Measurements from ENCODE around the gene HNRNPUL2. TPM values are rescaled to one million over a fixed set of nuclear protein-coding genes. Genes with fewer than 3 reads are reported as not detected.
"Not testable (repeated sequence)": the region's sequence is repeated elsewhere in the genome, so short reads cannot be mapped to it uniquely, and the experiment has no call there.

HNRNPUL2 gene
- total RNA-seq, 1 experiment from 2014 or later: 9.3 TPM

DNA sequence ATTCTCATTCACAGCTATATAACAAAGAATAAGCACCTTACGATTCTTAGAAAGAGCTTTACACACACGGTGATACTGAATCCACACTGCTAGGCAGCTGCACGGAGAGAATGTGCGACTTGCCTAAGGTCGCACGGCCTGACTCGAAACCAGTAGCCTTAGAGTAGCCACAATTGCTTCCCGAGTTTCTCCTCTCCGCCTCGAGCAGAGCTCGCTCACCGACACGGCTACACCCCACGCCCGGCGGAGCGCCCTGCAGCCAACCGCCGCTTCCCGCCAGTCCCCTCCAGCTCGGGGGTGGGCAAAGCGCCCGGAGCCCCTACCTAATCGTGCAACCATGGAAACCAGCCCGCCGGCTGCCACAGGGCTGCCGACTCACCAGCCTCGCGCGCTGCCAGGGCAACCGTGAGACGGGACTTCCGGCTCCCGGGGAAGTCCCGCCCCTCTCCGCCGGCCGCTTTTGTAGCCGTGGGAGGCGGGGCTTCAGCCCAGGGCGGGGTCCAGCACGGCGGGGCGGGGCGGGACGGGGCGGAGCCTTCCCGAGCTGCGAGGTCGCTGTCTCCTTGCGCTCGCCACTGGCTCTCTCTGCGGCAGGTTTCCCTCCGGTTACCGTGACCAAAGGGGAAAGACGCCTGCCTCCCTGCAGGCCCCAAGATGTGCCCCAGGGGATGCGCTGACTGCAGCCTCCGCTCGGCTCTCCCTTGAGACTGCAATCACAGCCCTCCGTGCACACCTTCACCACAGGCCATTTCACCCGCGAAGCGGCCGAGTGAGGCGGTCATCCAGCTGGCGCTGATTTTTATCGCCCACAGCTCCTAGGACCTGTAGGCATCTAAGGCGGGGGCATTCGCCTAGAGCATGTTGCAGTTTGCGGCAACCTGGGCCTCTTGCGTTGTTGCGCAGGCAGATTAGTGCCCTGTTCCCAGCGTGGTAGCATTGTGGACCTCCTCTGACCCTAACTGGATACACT is 21.1 kb downstream of the HNRNPUL2 start:
- DNase-seq (ENCODE audit: low read depth): peak; percentile 90

DNA sequence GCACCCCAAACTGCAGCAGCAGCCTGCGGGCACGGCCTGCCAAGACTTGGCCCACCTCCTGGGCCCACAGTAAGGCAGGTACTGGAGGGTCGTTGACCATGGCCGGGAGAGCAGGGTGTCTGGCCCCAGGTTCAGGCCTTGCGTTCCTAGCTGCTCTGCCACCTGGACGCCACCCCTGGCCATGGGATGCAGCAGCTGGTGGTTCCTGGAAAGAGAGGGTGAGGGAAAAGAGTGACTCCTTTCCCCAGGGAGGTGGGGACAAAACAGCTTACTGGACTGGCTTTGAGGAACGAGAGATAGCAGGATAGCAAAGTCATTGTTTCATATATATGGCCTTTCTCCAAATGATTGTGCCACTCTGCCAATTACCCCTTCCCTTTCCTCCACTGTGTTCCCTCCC is 21.8 kb downstream of the HNRNPUL2 start:
- no peak for DNase-seq (ENCODE audit: low read depth)

DNA sequence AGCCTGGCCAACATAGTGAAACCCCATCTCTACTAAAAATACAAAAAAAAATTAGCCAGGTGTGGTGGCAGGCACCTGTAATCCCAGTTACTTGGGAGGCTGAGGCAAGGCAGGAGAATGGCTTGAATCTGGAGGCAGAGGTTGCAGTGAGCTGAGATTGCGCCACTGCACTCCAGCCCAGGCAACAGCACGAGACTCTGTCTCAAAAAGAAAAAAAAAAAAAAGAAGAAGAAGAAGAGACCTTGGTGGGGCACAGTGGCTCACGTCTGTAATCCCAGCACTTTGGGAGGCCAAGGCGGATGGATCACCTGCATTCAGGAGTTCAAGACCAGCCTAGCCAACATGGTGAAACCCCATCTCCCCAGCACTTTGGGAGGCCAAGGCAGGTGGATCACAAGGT is 23.3 kb downstream of the HNRNPUL2 start:
- not testable (repeated sequence) for DNase-seq (ENCODE audit: low read depth)

DNA sequence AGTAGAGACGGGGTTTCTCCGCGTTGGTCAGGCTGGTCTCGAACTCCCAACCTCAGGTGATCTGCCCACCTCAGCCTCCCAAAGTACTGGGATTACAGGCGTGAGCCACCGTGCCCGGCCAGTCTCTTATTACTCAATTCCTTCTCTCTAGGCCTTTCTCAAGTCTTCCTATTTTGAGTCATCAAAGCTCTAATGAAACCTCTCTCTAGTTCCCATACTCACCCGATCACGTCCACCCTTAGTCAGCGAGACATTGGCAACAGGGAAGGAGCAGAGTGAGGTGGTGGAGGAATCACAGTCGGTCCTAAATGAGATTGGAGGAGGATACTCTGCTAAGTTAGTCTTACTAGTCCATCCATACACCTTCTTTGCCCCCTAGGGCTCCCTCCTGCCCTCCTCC is 25.0 kb downstream of the HNRNPUL2 start:
- DNase-seq (ENCODE audit: low read depth): no peak

DNA sequence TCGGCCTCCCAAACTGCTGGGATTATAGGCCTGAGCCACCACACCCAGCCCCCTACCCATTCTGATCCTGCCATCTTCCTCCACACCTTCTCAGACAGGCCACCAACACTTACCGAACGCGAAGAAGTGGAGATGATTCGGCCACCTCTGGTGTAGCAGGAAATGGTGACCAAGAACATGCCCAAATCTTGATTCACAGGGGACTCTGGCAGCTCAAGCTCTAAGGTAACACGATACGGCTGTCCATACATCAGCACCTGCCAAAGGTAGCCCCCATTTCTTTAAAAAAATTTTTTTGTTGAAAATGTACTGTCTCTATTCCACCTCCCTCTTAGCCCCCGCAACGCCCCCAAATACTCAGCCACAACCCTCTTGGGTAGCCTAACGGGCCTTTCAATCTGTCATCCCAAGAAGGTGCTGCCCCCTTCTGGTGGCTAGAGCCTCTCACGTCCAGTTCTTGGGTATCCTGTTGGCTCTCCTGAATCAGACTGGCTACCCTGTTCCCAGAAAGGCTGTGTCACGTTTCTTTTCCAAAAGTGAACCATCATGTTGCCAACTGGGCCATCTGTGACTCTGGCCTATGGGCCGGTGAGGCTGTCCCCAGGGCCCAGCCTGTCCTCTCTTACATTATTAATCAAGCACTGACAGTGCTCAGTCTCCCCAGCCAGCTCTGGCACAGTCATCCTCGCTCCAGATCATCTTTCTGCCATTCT is 32.6 kb downstream of the HNRNPUL2 start:
- peak; percentile 62 for DNase-seq (ENCODE audit: low read depth)

DNA sequence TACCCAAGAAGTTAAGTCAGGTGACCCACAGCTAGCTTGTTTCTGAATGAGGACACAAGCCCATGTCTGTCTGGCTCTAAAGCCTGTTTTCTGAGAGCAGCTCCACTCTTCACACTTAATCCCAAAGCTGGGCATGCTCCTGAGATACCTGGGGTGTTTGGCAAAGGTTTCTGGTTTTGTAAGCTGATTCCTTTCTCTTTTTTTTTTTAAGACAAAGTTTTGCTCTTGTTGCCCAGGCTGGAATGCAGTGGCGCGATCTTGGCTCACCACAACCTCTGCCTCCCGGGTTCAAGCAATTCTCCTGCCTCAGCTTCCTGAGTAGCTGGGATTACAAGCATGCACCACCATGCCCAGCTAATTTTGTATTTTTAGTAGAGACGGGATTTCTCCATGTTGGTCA is 33.6 kb downstream of the HNRNPUL2 start:
- not testable (repeated sequence) for DNase-seq (ENCODE audit: low read depth)

DNA sequence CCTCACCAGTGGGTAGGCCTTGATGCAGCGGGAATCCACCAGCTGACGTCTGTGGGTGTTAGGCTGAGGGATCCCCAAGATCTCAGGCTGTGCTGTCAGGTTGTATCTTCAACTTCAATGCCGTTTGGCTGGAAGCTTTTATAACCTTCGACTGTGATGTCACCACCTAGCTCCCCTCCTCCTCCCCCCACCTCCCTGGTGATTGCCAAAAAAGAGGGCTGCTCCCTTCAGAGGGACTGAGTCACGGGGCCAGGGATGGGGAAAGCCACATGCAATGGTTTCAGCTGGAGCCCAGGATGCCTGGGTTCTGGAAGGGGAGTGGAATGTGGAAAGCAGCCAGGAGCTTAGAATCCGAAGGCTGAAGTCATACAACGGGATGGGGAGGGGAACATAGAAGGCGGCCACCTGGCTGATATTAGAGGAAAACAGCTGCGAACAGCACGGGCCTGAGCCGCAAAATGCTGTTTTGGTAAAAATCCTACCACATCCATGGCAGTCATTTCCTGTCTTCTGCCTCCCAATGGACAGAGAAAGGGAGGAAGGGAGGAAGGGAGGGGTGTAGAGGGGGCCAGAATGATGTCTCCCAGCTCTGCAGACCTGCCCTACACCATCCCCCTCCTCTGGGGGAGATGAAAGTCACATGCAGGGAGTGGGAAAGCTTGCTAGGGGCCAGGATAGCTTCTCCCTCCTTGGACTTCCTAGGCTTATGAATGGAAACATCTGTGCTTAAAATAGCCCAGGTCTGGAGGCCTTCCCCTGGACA is 37.7 kb downstream of the HNRNPUL2 start, which contains the start of gene LRRN4CL:
Gene LRRN4CL, minus strand, starts transcription at position 110 of the 763 bp plus-strand sequence. CDS start 1,022 bp downstream, outside the sequence.
- DNase-seq (ENCODE audit: low read depth): peak; percentile 69

DNA sequence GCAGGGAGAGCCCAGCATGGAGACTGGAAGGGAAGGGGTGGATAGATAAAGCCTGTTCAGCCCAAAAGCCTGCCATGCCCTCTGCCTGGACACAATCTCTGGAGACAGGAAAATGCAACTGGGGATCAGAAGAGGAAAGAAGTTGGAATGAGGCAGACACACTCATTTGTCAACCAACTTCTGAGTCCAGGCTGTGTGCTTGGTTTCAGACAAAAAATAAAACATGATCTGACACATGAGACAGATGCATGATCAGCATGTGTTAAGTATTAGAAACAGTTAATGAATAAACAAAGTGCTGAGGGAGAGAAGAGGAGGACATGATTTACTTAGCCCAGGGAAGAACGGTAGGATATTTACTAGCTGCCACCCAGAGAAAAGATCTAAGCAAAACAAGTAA is 38.8 kb downstream of the HNRNPUL2 start:
- no peak for DNase-seq (ENCODE audit: low read depth)

DNA sequence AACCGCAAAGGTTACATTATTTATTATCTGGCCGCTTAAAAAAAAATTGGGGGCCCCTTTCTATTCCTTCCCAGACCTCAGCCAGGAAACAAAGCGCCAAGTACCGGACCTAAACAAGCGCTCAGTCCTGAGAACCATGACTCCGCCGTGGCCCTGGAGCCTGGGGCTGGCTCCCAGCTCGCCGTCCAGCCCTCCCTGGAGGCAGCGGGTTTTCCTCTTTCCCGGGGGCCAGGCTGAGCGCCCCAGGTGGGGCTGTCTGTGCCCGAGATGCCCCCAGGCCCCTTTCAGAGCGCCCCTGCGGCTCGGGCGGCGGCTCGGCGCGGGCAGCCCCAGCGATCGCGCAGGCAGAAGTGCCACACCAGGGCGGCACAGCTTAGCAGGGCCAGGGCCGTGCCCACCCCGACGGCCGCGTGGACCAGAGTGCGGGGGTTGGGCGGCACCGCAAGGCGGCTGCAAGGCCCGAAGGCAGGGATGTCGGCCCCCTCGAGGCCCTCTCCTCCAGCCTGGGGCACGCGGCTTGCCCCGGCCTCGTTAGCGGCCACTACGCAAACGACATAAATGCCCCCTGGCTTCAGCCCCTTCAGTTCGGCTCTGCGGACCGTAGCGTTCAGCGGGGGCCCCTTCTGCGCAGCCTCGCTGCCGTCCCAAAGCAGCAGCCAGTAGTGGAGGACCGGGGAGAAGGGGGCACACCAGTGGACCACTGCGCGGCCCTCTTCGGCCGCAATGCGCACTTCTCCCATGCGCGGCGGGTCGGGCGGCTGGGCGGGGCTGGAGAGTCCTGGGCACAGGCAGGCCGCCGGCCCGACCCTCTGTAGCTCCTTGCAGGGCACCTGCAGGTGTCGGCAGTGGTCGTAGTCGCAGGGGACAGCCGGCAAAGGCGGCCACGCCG is 39.5 kb downstream of the HNRNPUL2 start:
- no peak for DNase-seq (ENCODE audit: low read depth)

DNA sequence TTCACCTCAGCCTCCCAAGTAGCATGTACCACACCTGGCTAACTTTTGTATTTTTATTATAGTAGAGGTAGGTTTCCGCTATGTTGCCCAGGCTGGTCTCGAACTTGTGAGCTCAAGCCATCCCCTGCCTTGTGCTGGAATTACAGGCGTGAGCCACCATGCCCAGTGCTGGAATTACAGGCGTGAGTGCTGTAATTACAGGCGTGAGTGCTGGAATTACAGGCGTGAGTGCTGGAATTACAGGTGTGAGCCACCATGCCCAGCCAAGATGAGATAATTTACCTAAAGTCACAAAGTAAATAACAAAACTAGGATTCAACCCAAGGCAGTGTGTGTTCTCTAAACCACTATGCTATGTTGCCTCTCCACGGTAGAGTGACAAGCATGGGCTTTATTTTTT is 44.7 kb downstream of the HNRNPUL2 start:
- no peak for DNase-seq (ENCODE audit: low read depth)

DNA sequence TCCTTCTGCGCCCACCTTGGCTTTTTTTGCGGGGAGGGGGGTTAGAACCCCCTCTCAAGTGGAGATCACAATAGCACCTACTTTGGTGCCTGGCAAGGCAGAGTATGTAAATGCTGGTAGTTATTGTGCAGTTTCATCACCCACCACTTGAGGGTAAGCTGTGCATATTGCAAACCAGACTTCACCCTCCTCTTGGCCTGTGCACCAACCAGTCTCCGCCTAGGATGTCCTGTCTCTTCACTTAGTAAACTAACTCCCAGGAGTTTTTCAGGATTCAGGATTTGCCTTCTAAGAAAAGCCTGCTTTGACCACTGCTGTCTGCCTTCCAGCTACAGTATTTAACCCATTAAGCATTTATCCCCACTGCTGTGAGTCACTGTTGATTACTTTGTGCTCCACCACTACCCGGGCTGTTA is 46.4 kb downstream of the HNRNPUL2 start:
- peak; percentile 78 for DNase-seq (ENCODE audit: low read depth)

DNA sequence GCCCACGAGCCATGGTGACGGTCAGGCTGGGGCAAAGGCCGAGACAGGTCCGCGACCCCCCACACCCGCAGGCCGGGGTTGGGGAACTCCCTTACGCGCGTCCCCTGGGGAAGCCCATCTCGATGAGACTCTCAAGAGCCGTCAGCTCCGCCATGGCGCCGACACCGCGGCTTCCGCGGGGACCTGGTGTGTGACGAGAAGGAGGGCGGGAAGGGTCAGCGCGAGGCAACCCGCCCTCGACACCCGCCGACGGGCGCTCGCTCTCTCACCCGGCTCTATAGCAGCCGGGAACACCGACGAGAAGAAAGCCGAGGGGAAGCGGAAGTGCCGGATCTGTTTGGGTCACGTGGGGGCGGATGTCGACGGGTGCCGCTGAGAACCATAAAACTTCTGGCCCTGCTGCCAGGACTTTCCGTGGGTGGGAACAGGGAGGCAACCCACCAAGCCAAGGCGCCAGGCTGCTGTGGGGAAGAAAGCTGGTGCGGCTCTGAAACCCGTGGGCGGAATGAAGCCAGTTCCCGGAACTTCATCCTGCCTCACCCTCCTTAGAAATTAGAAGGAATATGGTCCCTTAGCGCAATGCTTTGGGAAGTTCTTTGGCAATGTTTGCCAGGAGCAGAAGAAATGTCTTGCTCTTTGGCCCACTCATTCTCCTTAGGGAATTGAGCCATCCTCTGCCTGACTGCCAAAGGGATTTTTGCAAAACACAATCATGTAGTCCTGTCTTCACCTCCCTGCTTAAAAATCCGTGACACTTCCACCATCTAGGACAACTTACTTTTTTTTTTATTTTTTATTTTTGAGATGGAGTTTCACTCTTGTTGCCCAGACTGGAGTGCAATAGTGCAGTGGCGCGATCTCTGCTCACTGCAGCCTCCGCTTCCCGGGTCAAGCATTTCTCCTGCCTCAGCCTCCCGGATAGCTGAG is 48.2 kb downstream of the HNRNPUL2 start, which contains the start of gene UBXN1:
Gene UBXN1, minus strand, starts transcription at position 304 of the 927 bp plus-strand sequence. Its CDS starts 150 bp downstream, at position 154.
- peak; percentile 86 for DNase-seq (ENCODE audit: low read depth)

DNA sequence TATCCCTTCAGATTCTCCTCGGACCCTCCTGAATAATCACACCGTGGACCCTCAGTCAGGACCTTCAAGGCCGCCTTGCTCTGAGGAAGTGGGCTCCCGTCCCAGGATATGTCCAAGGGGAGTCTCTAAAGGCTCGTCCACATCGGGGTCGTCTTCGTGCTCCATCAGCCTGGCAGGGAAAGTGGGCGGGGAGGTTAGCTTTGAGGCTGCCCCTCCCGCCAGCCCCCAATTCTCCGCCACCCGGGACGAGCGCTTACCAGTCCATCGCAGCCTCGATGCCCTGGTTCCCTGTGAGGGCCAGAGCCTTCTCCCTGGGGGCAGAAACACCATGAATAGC is 48.9 kb downstream of the HNRNPUL2 start:
- DNase-seq (ENCODE audit: low read depth): no peak

DNA sequence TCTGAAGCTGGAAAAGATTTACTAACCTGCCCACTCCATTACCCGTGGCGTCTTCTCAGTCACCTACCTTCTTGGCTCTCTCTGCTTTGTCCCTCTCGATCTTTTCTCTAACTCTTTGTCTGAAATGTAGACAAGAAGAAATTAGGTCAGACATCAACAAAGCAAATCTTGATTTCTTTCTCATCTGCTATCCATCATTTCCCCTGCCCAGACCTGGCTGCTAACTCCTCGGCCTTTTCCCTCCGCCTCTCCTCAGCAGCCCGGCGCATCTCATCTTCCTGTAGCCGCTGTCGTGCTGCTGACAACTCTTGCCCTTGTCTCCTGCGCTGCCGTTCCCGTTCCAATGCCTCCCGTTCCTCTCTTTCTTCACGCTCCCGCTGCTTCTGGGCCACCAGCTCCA is 49.5 kb downstream of the HNRNPUL2 start:
- no peak for DNase-seq (ENCODE audit: low read depth)

DNA sequence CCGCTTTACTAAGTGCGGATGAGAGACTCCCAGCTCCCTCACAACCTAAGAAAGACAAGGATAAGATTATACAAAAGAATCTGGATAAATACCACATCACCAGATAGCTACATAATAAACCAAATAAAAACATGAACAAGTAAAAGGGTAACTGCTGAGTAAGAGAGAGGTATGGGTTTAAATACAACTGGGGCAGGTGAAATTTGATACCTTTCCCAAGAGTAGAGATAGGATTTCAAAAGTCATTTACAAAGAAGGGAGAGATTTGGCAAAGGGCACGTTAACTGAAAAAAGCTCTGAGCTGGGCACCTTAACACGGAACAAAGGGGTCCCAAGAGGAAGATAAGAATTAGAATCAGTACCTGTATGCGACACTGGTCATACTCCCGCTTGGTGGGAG is 50.1 kb downstream of the HNRNPUL2 start:
- DNase-seq (ENCODE audit: low read depth): no peak

DNA sequence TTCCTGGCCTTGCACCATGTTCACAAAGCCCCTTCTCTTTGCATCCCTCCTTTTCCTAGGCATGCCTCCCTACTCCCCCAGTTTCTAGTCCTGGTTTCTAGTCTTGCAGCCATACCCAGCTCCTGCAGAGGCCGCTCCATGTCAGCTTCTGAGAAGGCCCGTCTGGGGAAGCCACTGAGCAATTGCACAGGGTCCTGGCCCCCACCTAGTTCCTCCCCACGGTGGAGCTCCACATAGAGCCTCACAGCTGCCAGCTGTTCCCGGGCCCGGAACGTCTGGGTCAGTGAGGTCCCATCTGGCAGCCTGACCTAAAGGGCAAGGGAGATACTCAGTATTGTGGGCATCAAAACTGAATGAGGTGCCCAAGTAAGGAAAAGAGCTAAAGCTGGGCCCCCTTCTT is 50.6 kb downstream of the HNRNPUL2 start:
- no peak for DNase-seq (ENCODE audit: low read depth)

DNA sequence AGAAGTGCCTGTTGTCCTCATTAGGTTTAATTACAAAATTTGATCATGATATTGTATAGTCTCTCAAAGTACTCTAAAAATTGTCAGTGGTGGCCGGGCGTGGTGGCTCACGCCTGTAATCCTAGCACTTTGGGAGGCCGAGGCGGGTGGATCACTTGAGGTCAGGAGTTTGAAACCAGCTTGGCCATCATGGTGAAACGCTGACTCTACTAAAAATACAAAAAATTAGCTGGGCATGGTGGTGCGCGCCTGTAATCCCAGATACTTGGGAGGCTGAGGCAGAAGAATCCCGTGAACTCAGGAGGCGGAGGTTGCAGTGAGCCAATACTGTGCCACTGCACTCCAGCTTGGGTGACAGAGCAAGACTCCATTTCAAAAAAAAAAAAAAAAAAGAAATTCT is 51.8 kb downstream of the HNRNPUL2 start:
- not testable (repeated sequence) for DNase-seq (ENCODE audit: low read depth)

DNA sequence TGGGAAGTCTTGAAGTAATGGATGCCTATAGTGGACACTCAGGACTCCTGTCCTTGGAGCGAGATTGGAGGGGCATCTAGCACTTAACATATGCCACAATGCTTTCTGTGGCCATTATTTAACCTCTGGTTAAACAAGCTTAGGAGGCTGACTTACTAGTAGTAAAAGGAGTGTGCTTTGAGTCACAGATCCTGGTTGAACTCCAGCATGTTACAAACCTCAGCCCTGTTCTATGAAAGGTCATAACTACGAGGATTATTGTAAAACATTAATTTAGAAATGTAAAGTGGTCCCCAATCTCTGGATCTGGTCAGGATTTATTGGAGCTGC is 54.1 kb downstream of the HNRNPUL2 start:
- DNase-seq (ENCODE audit: low read depth): no peak

DNA sequence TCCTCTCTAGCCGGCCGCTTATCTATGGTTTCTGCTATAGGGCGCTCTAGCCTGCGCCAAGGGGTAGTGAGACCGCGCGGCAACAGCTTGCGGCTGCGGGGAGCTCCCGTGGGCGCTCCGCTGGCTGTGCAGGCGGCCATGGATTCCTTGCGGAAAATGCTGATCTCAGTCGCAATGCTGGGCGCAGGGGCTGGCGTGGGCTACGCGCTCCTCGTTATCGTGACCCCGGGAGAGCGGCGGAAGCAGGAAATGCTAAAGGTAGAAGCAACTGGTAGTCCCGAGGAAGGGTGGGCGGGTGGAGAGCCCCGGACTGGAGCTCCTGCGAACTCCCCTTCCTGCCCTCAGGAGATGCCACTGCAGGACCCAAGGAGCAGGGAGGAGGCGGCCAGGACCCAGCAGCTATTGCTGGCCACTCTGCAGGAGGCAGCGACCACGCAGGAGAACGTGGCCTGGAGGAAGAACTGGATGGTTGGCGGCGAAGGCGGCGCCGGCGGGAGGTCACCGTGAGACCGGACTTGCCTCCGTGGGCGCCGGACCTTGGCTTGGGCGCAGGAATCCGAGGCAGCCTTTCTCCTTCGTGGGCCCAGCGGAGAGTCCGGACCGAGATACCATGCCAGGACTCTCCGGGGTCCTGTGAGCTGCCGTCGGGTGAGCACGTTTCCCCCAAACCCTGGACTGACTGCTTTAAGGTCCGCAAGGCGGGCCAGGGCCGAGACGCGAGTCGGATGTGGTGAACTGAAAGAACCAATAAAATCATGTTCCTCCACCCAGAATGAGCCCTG is 55.5 kb downstream of the HNRNPUL2 start, which contains the start of the genes LBHD1 and UQCC3:
Gene LBHD1, minus strand, starts transcription at position 660 of the 782 bp plus-strand sequence. CDS start 2,236 bp downstream, outside the sequence.
Gene UQCC3, plus strand, starts transcription at position 66 of the 782 bp plus-strand sequence. Its CDS starts 73 bp downstream, at position 139.
- peak; percentile 79 for DNase-seq (ENCODE audit: low read depth)

Data from HT1080 (cell line).